ENCODE results near the gene ADAM10.

Gene ADAM10

GRCh38 chr15:58650102-58650501, 99.4 kb downstream of the ADAM10 start:
- Histone ChIP-seq H3K9ac (ENCODE audit: low read length in 5 of 5) (no peak overlapping the region), H3K27me3 (ENCODE audit: control insufficient read depth in 5 of 5, insufficient read depth in 4 of 5, low read length in 5 of 5) (no peaks in the 10 kb centered on the region), H3K4me1 (ENCODE audit: control insufficient read depth in 5 of 5, insufficient read depth in 5 of 5, low read length in 5 of 5) (no peaks in the 10 kb centered on the region), H3K4me3 (ENCODE audit: low read depth in 1 of 5, low read length in 5 of 5) (no peak overlapping the region), H3K36me3 (ENCODE audit: control insufficient read depth in 5 of 5, insufficient read depth in 5 of 5, low read length in 5 of 5) (peaks cover under 1 to 7% (median 4%) of the 10 kb centered on the region in 5 donors), H3K9me3 (ENCODE audit: control insufficient read depth in 5 of 5, low read length in 5 of 5) (no peaks in the 10 kb centered on the region), H3K27ac (ENCODE audit: low read depth, low read length) (no peak overlapping the region)

GRCh38 chr15:58649175-58649574, 100.3 kb downstream of the ADAM10 start:
- Histone ChIP-seq H3K4me3 (ENCODE audit: low read depth in 1 of 5, low read length in 5 of 5) (no peak overlapping the region), H3K27me3 (ENCODE audit: control insufficient read depth in 5 of 5, insufficient read depth in 4 of 5, low read length in 5 of 5) (no peaks in the 10 kb centered on the region), H3K4me1 (ENCODE audit: control insufficient read depth in 5 of 5, insufficient read depth in 5 of 5, low read length in 5 of 5) (no peaks in the 10 kb centered on the region), H3K9me3 (ENCODE audit: control insufficient read depth in 5 of 5, low read length in 5 of 5) (no peaks in the 10 kb centered on the region), H3K27ac (ENCODE audit: low read depth, low read length) (no peak overlapping the region), H3K36me3 (ENCODE audit: control insufficient read depth in 5 of 5, insufficient read depth in 5 of 5, low read length in 5 of 5) (peaks cover 0 to 5% (median under 1%) of the 10 kb centered on the region in 5 donors), H3K9ac (ENCODE audit: low read length in 5 of 5) (no peak overlapping the region)

- Histone ChIP-seq H3K27me3 (ENCODE audit: control insufficient read depth in 5 of 5, insufficient read depth in 4 of 5, low read length in 5 of 5) (no peaks in the 10 kb centered on the region), H3K9ac (ENCODE audit: low read length in 5 of 5) (no peak overlapping the region), H3K9me3 (ENCODE audit: control insufficient read depth in 5 of 5, low read length in 5 of 5) (no peaks in the 10 kb centered on the region), H3K36me3 (ENCODE audit: control insufficient read depth in 5 of 5, insufficient read depth in 5 of 5, low read length in 5 of 5) (peaks cover 6 to 25% (median 14%) of the 10 kb centered on the region in 5 donors), H3K4me3 (ENCODE audit: low read depth in 1 of 5, low read length in 5 of 5) (no peak overlapping the region), H3K27ac (ENCODE audit: low read depth, low read length) (no peak overlapping the region), H3K4me1 (ENCODE audit: control insufficient read depth in 5 of 5, insufficient read depth in 5 of 5, low read length in 5 of 5) (no peaks in the 10 kb centered on the region)
These were observed 105.5 kb downstream of the ADAM10 start for GRCh38 chr15:58643996-58644395.

GRCh38 chr15:58641660-58642059, 107.8 kb downstream of the ADAM10 start:
- Histone ChIP-seq H3K9ac (ENCODE audit: low read length in 5 of 5) (no peak overlapping the region), H3K36me3 (ENCODE audit: control insufficient read depth in 5 of 5, insufficient read depth in 5 of 5, low read length in 5 of 5) (peaks cover 6 to 28% (median 16%) of the 10 kb centered on the region in 5 donors), H3K4me3 (ENCODE audit: low read depth in 1 of 5, low read length in 5 of 5) (no peak overlapping the region), H3K27me3 (ENCODE audit: control insufficient read depth in 5 of 5, insufficient read depth in 4 of 5, low read length in 5 of 5) (no peaks in the 10 kb centered on the region), H3K27ac (ENCODE audit: low read depth, low read length) (no peak overlapping the region), H3K4me1 (ENCODE audit: control insufficient read depth in 5 of 5, insufficient read depth in 5 of 5, low read length in 5 of 5) (no peaks in the 10 kb centered on the region), H3K9me3 (ENCODE audit: control insufficient read depth in 5 of 5, low read length in 5 of 5) (no peaks in the 10 kb centered on the region)

GRCh38 chr15:58639992-58640391, 109.5 kb downstream of the ADAM10 start:
- H3K27me3 ChIP-seq (ENCODE audit: control insufficient read depth in 5 of 5, insufficient read depth in 4 of 5, low read length in 5 of 5), result no peaks in the 10 kb centered on the region
- no peaks in the 10 kb centered on the region for H3K4me1 ChIP-seq (ENCODE audit: control insufficient read depth in 5 of 5, insufficient read depth in 5 of 5, low read length in 5 of 5)
- no peak overlapping the region for H3K4me3 ChIP-seq (ENCODE audit: low read depth in 1 of 5, low read length in 5 of 5)
- no peak overlapping the region for H3K27ac ChIP-seq (ENCODE audit: low read depth, low read length)
- no peak overlapping the region for H3K9ac ChIP-seq (ENCODE audit: low read length in 5 of 5)
- peaks cover 6 to 25% (median 16%) of the 10 kb centered on the region in 5 donors for H3K36me3 ChIP-seq (ENCODE audit: control insufficient read depth in 5 of 5, insufficient read depth in 5 of 5, low read length in 5 of 5)
- no peaks in the 10 kb centered on the region for H3K9me3 ChIP-seq (ENCODE audit: control insufficient read depth in 5 of 5, low read length in 5 of 5)

GRCh38 chr15:58639002-58639756, 110.3 kb downstream of the ADAM10 start:
- Histone ChIP-seq H3K4me3 (ENCODE audit: low read depth in 1 of 5, low read length in 5 of 5) (no peak overlapping the region), H3K27me3 (ENCODE audit: control insufficient read depth in 5 of 5, insufficient read depth in 4 of 5, low read length in 5 of 5) (no peaks in the 10 kb centered on the region), H3K27ac (ENCODE audit: low read depth, low read length) (no peak overlapping the region), H3K36me3 (ENCODE audit: control insufficient read depth in 5 of 5, insufficient read depth in 5 of 5, low read length in 5 of 5) (peaks cover 3 to 23% (median 16%) of the 10 kb centered on the region in 5 donors), H3K9me3 (ENCODE audit: control insufficient read depth in 5 of 5, low read length in 5 of 5) (no peaks in the 10 kb centered on the region), H3K4me1 (ENCODE audit: control insufficient read depth in 5 of 5, insufficient read depth in 5 of 5, low read length in 5 of 5) (no peaks in the 10 kb centered on the region), H3K9ac (ENCODE audit: low read length in 5 of 5) (no peak overlapping the region)

- Histone ChIP-seq H3K9ac (ENCODE audit: low read length in 5 of 5) (no peak overlapping the region), H3K36me3 (ENCODE audit: control insufficient read depth in 5 of 5, insufficient read depth in 5 of 5, low read length in 5 of 5) (peaks cover 3 to 8% (median 3%) of the 10 kb centered on the region in 5 donors), H3K4me3 (ENCODE audit: low read depth in 1 of 5, low read length in 5 of 5) (no peak overlapping the region), H3K4me1 (ENCODE audit: control insufficient read depth in 5 of 5, insufficient read depth in 5 of 5, low read length in 5 of 5) (peaks cover 0 to 14% (median 11%) of the 10 kb centered on the region in 5 donors), H3K27me3 (ENCODE audit: control insufficient read depth in 5 of 5, insufficient read depth in 4 of 5, low read length in 5 of 5) (no peaks in the 10 kb centered on the region), H3K27ac (ENCODE audit: low read depth, low read length) (no peak overlapping the region), H3K9me3 (ENCODE audit: control insufficient read depth in 5 of 5, low read length in 5 of 5) (no peaks in the 10 kb centered on the region)
These were observed 116.7 kb downstream of the ADAM10 start for GRCh38 chr15:58632789-58633188.

GRCh38 chr15:58631319-58631718, 118.2 kb downstream of the ADAM10 start:
- H3K9ac ChIP-seq (ENCODE audit: low read length in 5 of 5), result no peak overlapping the region
- no peaks in the 10 kb centered on the region for H3K27me3 ChIP-seq (ENCODE audit: control insufficient read depth in 5 of 5, insufficient read depth in 4 of 5, low read length in 5 of 5)
- H3K9me3 ChIP-seq (ENCODE audit: control insufficient read depth in 5 of 5, low read length in 5 of 5), result no peaks in the 10 kb centered on the region
- H3K4me1 ChIP-seq (ENCODE audit: control insufficient read depth in 5 of 5, insufficient read depth in 5 of 5, low read length in 5 of 5), result peaks cover 0 to 22% (median 19%) of the 10 kb centered on the region in 5 donors
- no peak overlapping the region for H3K4me3 ChIP-seq (ENCODE audit: low read depth in 1 of 5, low read length in 5 of 5)
- peaks cover 3 to 11% (median 6%) of the 10 kb centered on the region in 5 donors for H3K36me3 ChIP-seq (ENCODE audit: control insufficient read depth in 5 of 5, insufficient read depth in 5 of 5, low read length in 5 of 5)
- H3K27ac ChIP-seq (ENCODE audit: low read depth, low read length), result no peak overlapping the region

GRCh38 chr15:58629625-58630024, 119.9 kb downstream of the ADAM10 start:
- no peak overlapping the region for H3K9ac ChIP-seq (ENCODE audit: low read length in 5 of 5)
- peaks cover 0 to 22% (median 19%) of the 10 kb centered on the region in 5 donors for H3K4me1 ChIP-seq (ENCODE audit: control insufficient read depth in 5 of 5, insufficient read depth in 5 of 5, low read length in 5 of 5)
- no peak overlapping the region for H3K27ac ChIP-seq (ENCODE audit: low read depth, low read length)
- H3K27me3 ChIP-seq (ENCODE audit: control insufficient read depth in 5 of 5, insufficient read depth in 4 of 5, low read length in 5 of 5), result no peaks in the 10 kb centered on the region
- H3K9me3 ChIP-seq (ENCODE audit: control insufficient read depth in 5 of 5, low read length in 5 of 5), result no peaks in the 10 kb centered on the region
- H3K36me3 ChIP-seq (ENCODE audit: control insufficient read depth in 5 of 5, insufficient read depth in 5 of 5, low read length in 5 of 5), result peaks cover 3 to 14% (median 7%) of the 10 kb centered on the region in 5 donors
- H3K4me3 ChIP-seq (ENCODE audit: low read depth in 1 of 5, low read length in 5 of 5), result no peak overlapping the region

- Histone ChIP-seq H3K4me3 (ENCODE audit: low read depth in 1 of 5, low read length in 5 of 5) (peak overlapping the region; percentile 51 to 62 (median 55)), H3K27ac (ENCODE audit: low read depth, low read length) (peak overlapping the region; percentile 75), H3K4me1 (ENCODE audit: control insufficient read depth in 5 of 5, insufficient read depth in 5 of 5, low read length in 5 of 5) (peaks cover 0 to 22% (median 19%) of the 10 kb centered on the region in 5 donors), H3K27me3 (ENCODE audit: control insufficient read depth in 5 of 5, insufficient read depth in 4 of 5, low read length in 5 of 5) (no peaks in the 10 kb centered on the region), H3K9ac (ENCODE audit: low read length in 5 of 5) (peak overlapping the region; percentile 53 to 76 (median 65)), H3K36me3 (ENCODE audit: control insufficient read depth in 5 of 5, insufficient read depth in 5 of 5, low read length in 5 of 5) (peaks cover 3 to 14% (median 7%) of the 10 kb centered on the region in 5 donors), H3K9me3 (ENCODE audit: control insufficient read depth in 5 of 5, low read length in 5 of 5) (no peaks in the 10 kb centered on the region)
These were observed 121.1 kb downstream of the ADAM10 start for GRCh38 chr15:58628206-58628947.

All from subcutaneous abdominal adipose tissue (tissue), 5 donors.